Keratinocyte (primary cell): ENCODE results near the gene CD247. TPM values are rescaled to one million over a fixed set of nuclear protein-coding genes. Genes with fewer than 3 reads are reported as not detected.

Source experiments
- DNase-seq: peaks from one replicate; pipeline ENCODE4 v3.0.0-alpha.2; 2011; ENCODE audit warnings: low read depth, missing footprints, low spot score
- FAIRE-seq: peaks from 2 replicates; lab custom pipeline; 2011; peaks lifted over from hg19 to GRCh38; lab: Jason Lieb, UNC
- H2AFZ ChIP-seq: 2 replicates; pipeline ENCODE4 v1.6.0; 2012; ENCODE audit warnings: low read length, control low read depth, inconsistent platforms; ENCODE audit not compliant: control insufficient read depth
- H3K27ac ChIP-seq: 2 replicates; pipeline ENCODE4 v1.5.1; 2011; ENCODE audit warnings: low read length; ENCODE audit not compliant: control insufficient read depth, insufficient read depth
- H3K27me3 ChIP-seq: 3 replicates; pipeline ENCODE4 v1.6.0; 2011; ENCODE audit warnings: low read length; ENCODE audit not compliant: control insufficient read depth, insufficient read depth; ENCODE audit errors: extremely low read depth
- H3K36me3 ChIP-seq, 2 experiments: 2 replicates in 1 of 2; 3 replicates in 1 of 2; pipeline ENCODE4 v1.5.1; 2011; ENCODE audit warnings: low read length in 2 of 2, mild to moderate bottlenecking in 1 of 2; ENCODE audit not compliant: control insufficient read depth in 2 of 2, insufficient read depth in 2 of 2; ENCODE audit errors: extremely low read depth in 1 of 2
- H3K4me1 ChIP-seq: 3 replicates; pipeline ENCODE4 v1.5.1; 2011; ENCODE audit warnings: low read length; ENCODE audit not compliant: control insufficient read depth, insufficient read depth; ENCODE audit errors: extremely low read depth
- H3K4me2 ChIP-seq: 3 replicates; pipeline ENCODE4 v1.6.0; 2011; ENCODE audit warnings: low read depth, low read length; ENCODE audit not compliant: control insufficient read depth, insufficient read depth; ENCODE audit errors: extremely low read depth
- H3K4me3 ChIP-seq, 3 experiments: fragments of 200-600 bp in 1 of 3; sonication (generic) in 1 of 3; 2 replicates in 2 of 3; 3 replicates in 1 of 3; pipeline ENCODE4 v1.5.1; 2011 to 2016; ENCODE audit warnings: low read length in 3 of 3, mild to moderate bottlenecking in 3 of 3, control low read depth in 2 of 3, inconsistent platforms in 1 of 3, low read depth in 1 of 3, mixed read lengths in 1 of 3, mixed run types in 1 of 3, moderate library complexity in 1 of 3; ENCODE audit not compliant: control insufficient read depth in 2 of 3, insufficient read depth in 2 of 3; ENCODE audit errors: extremely low read depth in 1 of 3
- H3K79me2 ChIP-seq: 2 replicates; pipeline ENCODE4 v1.6.0; 2012; ENCODE audit warnings: low read length; ENCODE audit not compliant: control insufficient read depth, insufficient read depth
- H3K9ac ChIP-seq: 3 replicates; pipeline ENCODE4 v1.6.0; 2011; ENCODE audit warnings: low read length; ENCODE audit not compliant: control insufficient read depth, insufficient read depth; ENCODE audit errors: extremely low read depth
- H3K9me1 ChIP-seq: 3 replicates; pipeline ENCODE4 v1.6.0; 2011; ENCODE audit warnings: low read length; ENCODE audit not compliant: control insufficient read depth, insufficient read depth; ENCODE audit errors: extremely low read depth
- H3K9me3 ChIP-seq: 2 replicates; pipeline ENCODE4 v1.5.1; 2012; ENCODE audit warnings: low read depth, low read length; ENCODE audit not compliant: control insufficient read depth
- H4K20me1 ChIP-seq: 3 replicates; pipeline ENCODE4 v1.6.0; 2011; ENCODE audit warnings: low read length; ENCODE audit not compliant: control insufficient read depth, insufficient read depth; ENCODE audit errors: extremely low read depth
- CTCF ChIP-seq, 3 experiments: IDR thresholded peaks in 1 of 3; conservative IDR thresholded peaks in 1 of 3; optimal IDR thresholded peaks in 1 of 3; 2 replicates in 2 of 3; 3 replicates in 1 of 3; pipeline versions ENCODE3 to v1.5.1; 2011; ENCODE audit warnings: low read length in 3 of 3, mild to moderate bottlenecking in 3 of 3, moderate library complexity in 2 of 3, control low read depth in 1 of 3, inconsistent platforms in 1 of 3; ENCODE audit not compliant: insufficient read depth in 2 of 3; ENCODE audit errors: extremely low read depth in 1 of 3
- EZH2 ChIP-seq: IDR thresholded peaks from one replicate; pipeline ENCODE4 v1.6.1; 2012; ENCODE audit warnings: inconsistent platforms, mild to moderate bottlenecking, low read length, moderate library complexity
- dilution Hi-C: fragments of 300-500 bp; cut with MboI; formaldehyde crosslinking; loops from one replicate; pipeline ENCODE4 v1.7.0; 2020; ENCODE audit warnings: low sequenced_read_pairs; ENCODE audit not compliant: extremely low pct_ligation_motif_present
- polyA plus RNA-seq, 5 experiments: library from polyadenylated mRNA; depleted of rRNA in 3 of 5; stranded (reverse) in 3 of 5; stranded (forward) in 1 of 5; unstranded in 1 of 5; fragments of >200 nt; gene quantifications; 1 replicate in 1 of 5; 2 replicates in 3 of 5; 3 replicates in 1 of 5; pipeline versions ENCODE4 v1.2.1 to v1.2.3, GENCODE V29; 2011 to 2012; ENCODE audit warnings: missing spikeins in 2 of 5, low read depth in 1 of 5, low replicate concordance in 1 of 5

The CD247 gene
- polyA plus RNA-seq, 1 donor (not counting 4 experiments of a cell fraction or from before 2014, with no cell fraction given) = not detected

- H3K27me3 ChIP-seq = peaks cover 7% of the 10 kb centered on the region
- H3K27ac ChIP-seq = no peak overlapping the region
- no peaks in the 10 kb centered on the region for H3K9me1 ChIP-seq
- no peak overlapping the region for H3K4me2 ChIP-seq
- dilution Hi-C loops = loop anchor here (25.0 kb wide), 1 partner anchor 447 kb away; no protein-coding TSS in a partner anchor
- H3K36me3 ChIP-seq = no peaks in the 10 kb centered on the region
- H3K4me3 ChIP-seq = no peak overlapping the region
- no peaks in the 10 kb centered on the region for H4K20me1 ChIP-seq
- no peak for FAIRE-seq
- no peak for TF ChIP-seq CTCF (optimal IDR thresholded peaks at IDR 0.05 in 1 of 3, IDR thresholded peaks at IDR 0.05 in 1 of 3, conservative IDR thresholded peaks at IDR 0.05 in 1 of 3; ENCODE audit: extremely low read depth in 1 of 3, insufficient read depth in 2 of 3, low read length in 3 of 3)
- TF ChIP-seq EZH2 = no peak
- H3K79me2 ChIP-seq = no peaks in the 10 kb centered on the region
- H3K9ac ChIP-seq = no peak overlapping the region
- H3K9me3 ChIP-seq = no peaks in the 10 kb centered on the region
- DNase-seq = no peak
- no peaks in the 10 kb centered on the region for H3K4me1 ChIP-seq
- no peak overlapping the region for H2AFZ ChIP-seq
Measured at GRCh38 chr1:167509587-167509986, 8.7 kb downstream of the CD247 start.

- Histone ChIP-seq H3K9ac (no peak overlapping the region), H3K9me3 (no peaks in the 10 kb centered on the region), H3K4me3 (no peak overlapping the region), H3K4me1 (no peaks in the 10 kb centered on the region), H3K36me3 (no peaks in the 10 kb centered on the region), H3K9me1 (no peaks in the 10 kb centered on the region), H3K79me2 (no peaks in the 10 kb centered on the region), H2AFZ (no peak overlapping the region), H3K27ac (no peak overlapping the region), H4K20me1 (no peaks in the 10 kb centered on the region), H3K4me2 (no peak overlapping the region), H3K27me3 (peaks cover 14% of the 10 kb centered on the region)
- TF ChIP-seq CTCF (optimal IDR thresholded peaks at IDR 0.05 in 1 of 3, IDR thresholded peaks at IDR 0.05 in 1 of 3, conservative IDR thresholded peaks at IDR 0.05 in 1 of 3; ENCODE audit: extremely low read depth in 1 of 3, insufficient read depth in 2 of 3, low read length in 3 of 3) (no peak), EZH2 (no peak)
- DNase-seq = no peak
- FAIRE-seq = no peak
- dilution Hi-C loops = loop anchor here (25.0 kb wide), 1 partner anchor 445 kb away; no protein-coding TSS in a partner anchor
Measured at GRCh38 chr1:167507719-167508118, 10.6 kb downstream of the CD247 start.
